ENCODE results near the gene HPCAL1.

HPCAL1 gene

GRCh38 chr2:10469301-10469700 lies 166.6 kb downstream of the HPCAL1 start:
- no peak for DNase-seq

GRCh38 chr2:10469955-10470608 lies 167.4 kb downstream of the HPCAL1 start:
- no peak for DNase-seq

- DNase-seq: no peak
These were observed 168.4 kb downstream of the HPCAL1 start for GRCh38 chr2:10471046-10471571.

DNA sequence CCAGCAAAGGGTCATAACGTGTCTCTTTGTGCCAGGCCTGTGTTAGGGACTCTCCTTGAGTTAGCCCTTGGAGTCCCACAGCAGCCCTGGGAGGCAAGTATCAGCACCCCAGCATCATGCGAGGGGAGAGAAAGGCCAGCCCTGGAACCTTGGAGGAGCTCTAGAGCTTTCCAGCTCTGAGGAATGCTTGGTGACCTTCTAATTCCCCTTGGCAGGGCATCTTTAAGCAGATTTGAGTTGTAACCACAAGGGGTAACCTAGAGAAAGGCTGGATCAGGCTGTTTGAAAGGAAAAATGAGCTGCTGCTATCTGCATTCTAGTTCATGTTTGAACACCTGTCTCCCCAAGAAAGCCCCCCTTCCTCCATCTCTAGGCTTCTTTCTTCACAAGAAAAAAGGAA lies 169.3 kb downstream of the HPCAL1 start:
- DNase-seq: no peak

DNA sequence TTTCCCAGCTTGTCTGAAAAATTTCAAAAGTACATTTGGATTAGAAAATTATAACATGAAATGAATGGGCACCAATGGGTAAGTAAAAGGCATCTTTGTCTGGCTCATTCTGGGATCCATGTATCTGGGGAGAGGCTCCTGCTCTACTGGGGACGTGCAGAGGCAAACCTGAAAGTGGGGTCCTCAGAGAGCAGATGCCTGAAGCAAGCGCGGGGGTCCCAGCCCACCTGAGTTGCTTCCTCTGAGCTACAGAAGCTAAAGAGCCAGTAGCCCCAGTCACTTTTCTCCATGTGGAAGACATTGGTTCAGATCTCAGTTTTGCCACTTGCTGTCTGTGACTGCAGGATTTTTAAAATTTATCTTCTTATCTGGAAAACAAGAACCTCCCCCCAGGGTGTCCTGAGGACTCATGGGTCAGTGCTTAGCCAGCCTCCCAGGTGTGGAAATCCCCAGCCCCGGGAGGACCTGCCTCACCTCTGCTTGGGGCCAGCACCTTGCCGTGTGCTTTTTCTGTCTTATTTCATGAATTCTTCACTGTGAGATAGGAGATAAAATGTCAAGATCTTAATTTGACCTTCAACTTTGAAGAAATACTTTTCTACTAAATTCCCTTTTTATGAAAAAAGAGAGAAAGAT lies 170.5 kb downstream of the HPCAL1 start:
- DNase-seq: no peak

GRCh38 chr2:10475221-10475722 lies 172.6 kb downstream of the HPCAL1 start:
- DNase-seq: no peak

DNA sequence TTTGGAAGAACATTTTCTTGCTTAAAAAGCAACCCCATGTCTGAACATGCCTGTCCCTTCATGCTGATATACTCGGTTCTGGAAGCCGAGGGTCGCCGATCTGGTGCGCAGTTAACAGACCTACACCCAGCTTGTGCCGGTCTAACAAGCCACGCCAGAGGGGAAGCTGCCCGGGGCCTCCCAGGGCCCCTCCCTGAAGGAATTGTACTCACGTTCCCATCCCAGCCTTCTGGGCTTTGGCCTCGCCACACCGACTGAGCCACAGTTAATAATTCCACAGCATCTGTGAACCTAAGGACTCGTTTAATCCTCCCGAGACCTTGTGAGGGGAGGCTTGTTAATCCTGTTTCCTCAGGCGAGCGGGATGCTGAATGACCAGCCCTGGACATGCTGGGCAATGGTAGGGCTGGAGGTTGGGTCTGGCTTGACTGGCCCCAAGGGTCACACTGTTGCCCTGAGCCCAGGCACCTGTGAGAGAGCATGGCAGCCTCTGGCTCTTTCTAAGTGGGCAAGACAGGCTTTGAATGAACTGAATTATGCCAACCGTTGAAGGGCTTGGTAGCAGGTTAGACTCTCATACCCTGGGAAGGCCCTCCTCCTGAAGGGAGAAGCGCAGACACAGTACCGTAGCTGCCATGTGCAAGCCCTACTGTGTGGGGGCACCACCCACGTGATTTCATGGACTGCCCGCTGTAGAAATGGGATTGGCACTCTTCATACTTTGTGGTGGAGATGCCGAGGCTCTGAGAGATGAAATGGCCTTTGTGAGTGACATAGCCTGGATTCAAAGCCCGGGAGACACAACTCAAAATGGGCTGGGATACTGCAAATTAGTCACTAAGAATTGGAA lies 173.3 kb downstream of the HPCAL1 start:
- DNase-seq: no peak

- no peak for DNase-seq
These were observed 174.2 kb downstream of the HPCAL1 start for GRCh38 chr2:10476723-10477442.

Data from T-helper 2 cell (primary cell).